B cell (primary cell): ENCODE data around the gene IGFALS. TPM values are rescaled to one million over a fixed set of nuclear protein-coding genes. Genes with fewer than 3 reads are reported as not detected.

Experiments used
- ATAC-seq: fragments of 200-7000 bp; cut with Tn5 transposase; one replicate; pipeline ENCODE4 v1.10.0; 2021; ENCODE audit warnings: low read depth, mild to moderate bottlenecking, moderate number of reproducible peaks, moderate library complexity
- CTCF ChIA-PET: fragments of 350-600 bp; sonication (Branson Sonifier 250); formaldehyde crosslinking; loops from one replicate; lab custom pipeline; 2021; ENCODE audit warnings: antibody characterized with exemption, inconsistent platforms; lab: Charles Lee
- POLR2A ChIA-PET: fragments of 350-600 bp; sonication (Branson Sonifier 250); formaldehyde crosslinking; loops from one replicate; lab custom pipeline; 2021; ENCODE audit warnings: antibody characterized with exemption; lab: Charles Lee
- DNase-seq: peaks from one replicate; pipeline ENCODE4 v3.0.0; 2013
- H2AFZ ChIP-seq: 2 replicates; pipeline ENCODE4 v1.6.1; 2012; ENCODE audit warnings: mild to moderate bottlenecking, low read depth, low read length; ENCODE audit not compliant: insufficient read depth, poor library complexity, severe bottlenecking
- H3K27ac ChIP-seq, 2 donors: 1 replicate in 1 of 2; 2 replicates in 1 of 2; pipeline ENCODE4 v1.5.1; 2012 to 2013; ENCODE audit warnings: low read length in 2 of 2, mild to moderate bottlenecking in 2 of 2, moderate library complexity in 1 of 2
- H3K27me3 ChIP-seq, 4 experiments: fragments of 200-600 bp in 1 of 4; sonication (generic) in 1 of 4; replicated peaks in 1 of 4; 1 replicate in 2 of 4; 2 replicates in 2 of 4; pipeline versions ENCODE4 v1.6.1 to v1.7.0; 2013 to 2016; ENCODE audit warnings: low read length in 3 of 4, mild to moderate bottlenecking in 2 of 4, mixed read lengths in 1 of 4, moderate library complexity in 1 of 4; ENCODE audit not compliant: insufficient read depth in 4 of 4, control insufficient read depth in 3 of 4; ENCODE audit errors: control extremely low read depth in 1 of 4
- H3K36me3 ChIP-seq, 2 experiments: replicated peaks in 1 of 2; 1 replicate in 1 of 2; 2 replicates in 1 of 2; pipeline versions ENCODE4 v1.6.1 to v1.7.1; 2013; ENCODE audit warnings: low read length in 1 of 2; ENCODE audit not compliant: insufficient read depth in 2 of 2, control insufficient read depth in 1 of 2; ENCODE audit errors: control extremely low read depth in 1 of 2, extremely low read depth in 1 of 2
- H3K4me1 ChIP-seq, 2 donors: fragments of 200-600 bp in 1 of 2; sonication (generic) in 1 of 2; 1 replicate in 1 of 2; 2 replicates in 1 of 2; pipeline versions ENCODE4 v1.5.1 to v1.6.1; 2013 to 2017; ENCODE audit warnings: low read length in 2 of 2; ENCODE audit not compliant: control insufficient read depth in 2 of 2, insufficient read depth in 2 of 2
- H3K4me2 ChIP-seq: replicated peaks from 2 replicates; pipeline ENCODE3; 2012; ENCODE audit warnings: mild to moderate bottlenecking, low read depth, low read length; ENCODE audit not compliant: poor library complexity, severe bottlenecking
- H3K4me3 ChIP-seq, 5 experiments: fragments of 200-600 bp in 1 of 5; sonication (generic) in 1 of 5; 1 replicate in 3 of 5; 2 replicates in 2 of 5; pipeline versions ENCODE4 v1.5.1 to v1.7.0; 2011 to 2016; ENCODE audit warnings: low read length in 4 of 5, mild to moderate bottlenecking in 4 of 5, low read depth in 2 of 5, control low read depth in 1 of 5, moderate library complexity in 1 of 5; ENCODE audit not compliant: insufficient read depth in 1 of 5; ENCODE audit errors: control extremely low read depth in 1 of 5, extremely low read depth in 1 of 5
- H3K79me2 ChIP-seq: fragments of 200-600 bp; sonication (generic); one replicate; pipeline ENCODE4 v1.6.0; 2016; ENCODE audit warnings: low read length; ENCODE audit not compliant: control insufficient read depth, insufficient read depth
- H3K9ac ChIP-seq: fragments of 200-600 bp; sonication (generic); 2 replicates; pipeline ENCODE4 v1.6.1; 2017; ENCODE audit warnings: mild to moderate bottlenecking, low read length, moderate library complexity
- H3K9me3 ChIP-seq, 3 donors: one replicate each; pipeline versions ENCODE4 v1.6.1 to v1.7.1; 2013; ENCODE audit warnings: low read length in 2 of 3; ENCODE audit not compliant: control insufficient read depth in 2 of 3, insufficient read depth in 1 of 3; ENCODE audit errors: control extremely low read depth in 1 of 3
- H4K20me1 ChIP-seq: 2 replicates; pipeline ENCODE4 v1.6.0; 2012; ENCODE audit warnings: mild to moderate bottlenecking, low read length; ENCODE audit not compliant: insufficient read depth, control insufficient read depth, poor library complexity, severe bottlenecking
- H3K27ac Mint-ChIP-seq: one replicate; pipeline ENCODE4 v1.8.0; 2021; ENCODE audit warnings: mixed read lengths
- H3K27me3 Mint-ChIP-seq: one replicate; pipeline ENCODE4 v1.8.0; 2021; ENCODE audit warnings: mixed read lengths
- H3K4me1 Mint-ChIP-seq: one replicate; pipeline ENCODE4 v1.8.0; 2021; ENCODE audit warnings: mixed read lengths
- H3K4me3 Mint-ChIP-seq: one replicate; pipeline ENCODE4 v1.8.0; 2021; ENCODE audit warnings: mixed read lengths
- H3K9me3 Mint-ChIP-seq: one replicate; pipeline ENCODE4 v1.8.0; 2022; ENCODE audit warnings: mixed read lengths; ENCODE audit not compliant: insufficient read depth
- EZH2 ChIP-seq: IDR thresholded peaks from 2 replicates; pipeline ENCODE4 v1.6.1; 2012; ENCODE audit warnings: borderline replicate concordance, low read depth, mild to moderate bottlenecking, moderate library complexity, low read length; ENCODE audit not compliant: insufficient read depth, poor library complexity, severe bottlenecking
- WGBS: methylation state at CpG from one replicate; pipeline ENCODE4 v1.1.5; 2013; ENCODE audit warnings: missing lambda C conversion rate; ENCODE audit not compliant: insufficient coverage; 5-methylcytosine and 5-hydroxymethylcytosine counted together
- intact Hi-C: fragments of 100-400 bp; cut with micrococcal nuclease; formaldehyde crosslinking; loops from one replicate; pipeline ENCODE4 v1.10.0; 2022
- polyA plus RNA-seq: library from polyadenylated mRNA; depleted of rRNA; stranded (reverse); fragments of >200 nt; gene quantifications from 2 replicates; pipeline ENCODE4 v1.2.3, GENCODE V29; 2012
- total RNA-seq, 2 donors: library from RNA; stranded (reverse); fragments of 120-200 nt in 1 of 2; gene quantifications; 1 replicate in 1 of 2; 2 replicates in 1 of 2; pipeline versions ENCODE4 v1.2.3 to v1.2.4, GENCODE V29; 2013 to 2022
- TF ChIP-seq, protein P1 (sequence below): fragments of 200-600 bp; IDR thresholded peaks from one replicate; pipeline ENCODE4 v1.8.0; 2022; ENCODE audit warnings: antibody characterized with exemption, mild to moderate bottlenecking

The IGFALS gene
- total and polyA plus RNA-seq, 2 donors (not counting 1 experiment from before 2014, with no cell fraction given): 0.49 TPM; not detected in 1

GRCh38 chr16:1834096-1834495 lies 40.6 kb upstream of the IGFALS start:
- Mint-ChIP-seq H3K27me3 (no peaks in the 10 kb centered on the region), H3K4me1 (peaks cover 9% of the 10 kb centered on the region), H3K27ac (no peak overlapping the region), H3K9me3 (no peaks in the 10 kb centered on the region), H3K4me3 (no peak overlapping the region)
- TF ChIP-seq, protein P1, sequence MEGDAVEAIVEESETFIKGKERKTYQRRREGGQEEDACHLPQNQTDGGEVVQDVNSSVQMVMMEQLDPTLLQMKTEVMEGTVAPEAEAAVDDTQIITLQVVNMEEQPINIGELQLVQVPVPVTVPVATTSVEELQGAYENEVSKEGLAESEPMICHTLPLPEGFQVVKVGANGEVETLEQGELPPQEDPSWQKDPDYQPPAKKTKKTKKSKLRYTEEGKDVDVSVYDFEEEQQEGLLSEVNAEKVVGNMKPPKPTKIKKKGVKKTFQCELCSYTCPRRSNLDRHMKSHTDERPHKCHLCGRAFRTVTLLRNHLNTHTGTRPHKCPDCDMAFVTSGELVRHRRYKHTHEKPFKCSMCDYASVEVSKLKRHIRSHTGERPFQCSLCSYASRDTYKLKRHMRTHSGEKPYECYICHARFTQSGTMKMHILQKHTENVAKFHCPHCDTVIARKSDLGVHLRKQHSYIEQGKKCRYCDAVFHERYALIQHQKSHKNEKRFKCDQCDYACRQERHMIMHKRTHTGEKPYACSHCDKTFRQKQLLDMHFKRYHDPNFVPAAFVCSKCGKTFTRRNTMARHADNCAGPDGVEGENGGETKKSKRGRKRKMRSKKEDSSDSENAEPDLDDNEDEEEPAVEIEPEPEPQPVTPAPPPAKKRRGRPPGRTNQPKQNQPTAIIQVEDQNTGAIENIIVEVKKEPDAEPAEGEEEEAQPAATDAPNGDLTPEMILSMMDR: no peak
- TF ChIP-seq EZH2: no peak
- H3K9ac ChIP-seq: no peak overlapping the region
- no peak overlapping the region for H2AFZ ChIP-seq
- no peak for ATAC-seq
- DNase-seq: no peak
- no peak overlapping the region for H3K27ac ChIP-seq
- no peaks in the 10 kb centered on the region for H3K9me3 ChIP-seq
- H3K27me3 ChIP-seq: no peaks in the 10 kb centered on the region
- peaks cover 0 to 2% of the 10 kb centered on the region in 2 donors for H3K4me1 ChIP-seq
- POLR2A ChIA-PET: interaction anchor here (0.7 kb wide), 1 partner anchor 156 kb away, joined by 3 read pairs; the partner anchor contains the start of gene JPT2
- CTCF ChIA-PET: no interaction called here
- no peak overlapping the region for H3K4me3 ChIP-seq
- WGBS: no CpG with 5 or more reads among the region's 5 CpGs
- H3K4me2 ChIP-seq: no peak overlapping the region
- H3K36me3 ChIP-seq: peaks cover 0 to 4% of the 10 kb centered on the region in 2 experiments
- no peaks in the 10 kb centered on the region for H4K20me1 ChIP-seq
- H3K79me2 ChIP-seq: peaks cover 3% of the 10 kb centered on the region
- intact Hi-C loops: no loop called here

- no peak overlapping the region for H3K4me3 ChIP-seq
- DNase-seq (no peak), ATAC-seq (no peak)
- H3K36me3 ChIP-seq: peaks cover 0 to 4% of the 10 kb centered on the region in 2 experiments
- ChIA-PET POLR2A (no interaction called here), CTCF (no interaction called here)
- H3K79me2 ChIP-seq: peaks cover 4% of the 10 kb centered on the region
- H4K20me1 ChIP-seq: no peaks in the 10 kb centered on the region
- H3K9ac ChIP-seq: no peak overlapping the region
- H3K4me2 ChIP-seq: no peak overlapping the region
- no peaks in the 10 kb centered on the region for H3K27me3 ChIP-seq
- 81% methylated on average over 7 of the region's 9 CpGs for WGBS
- no peaks in the 10 kb centered on the region for H3K9me3 Mint-ChIP-seq
- no peak overlapping the region for H3K4me3 Mint-ChIP-seq
- H3K27me3 Mint-ChIP-seq: no peaks in the 10 kb centered on the region
- no peak overlapping the region for H2AFZ ChIP-seq
- no peaks in the 10 kb centered on the region for H3K9me3 ChIP-seq
- H3K4me1 Mint-ChIP-seq: peaks cover 17% of the 10 kb centered on the region
- no peak overlapping the region for H3K27ac ChIP-seq
- H3K4me1 ChIP-seq: peaks cover 8 to 11% of the 10 kb centered on the region in 2 donors
- TF ChIP-seq EZH2: no peak
- no peak overlapping the region for H3K27ac Mint-ChIP-seq
- intact Hi-C loops: no loop called here
Measured at GRCh38 chr16:1832838-1833454, 39.4 kb upstream of the IGFALS start.
